ENCODE data around the gene PROCA1.

Gene PROCA1

DNA sequence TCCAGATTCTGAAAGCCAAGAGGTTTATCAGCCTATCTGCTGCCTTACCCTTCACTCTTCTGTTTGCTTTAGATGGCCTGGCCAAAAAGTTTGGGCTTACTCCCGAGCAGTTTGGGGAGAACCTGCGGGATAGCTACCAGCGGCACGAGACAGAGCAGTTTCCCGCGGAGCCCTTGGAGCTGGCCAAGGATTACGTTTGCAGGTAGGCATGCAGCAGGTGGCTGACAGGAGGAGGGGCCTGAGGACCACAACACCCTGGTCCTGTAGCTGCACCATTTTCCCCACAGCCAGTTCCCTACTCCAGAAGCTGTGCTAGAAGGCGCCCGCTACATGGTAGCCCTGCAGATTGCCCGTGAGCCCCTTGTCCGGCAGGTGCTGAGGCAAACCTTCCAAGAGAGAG lies 29.0 kb downstream of the PROCA1 start:
- DNase-seq (ENCODE audit: low read depth), result no peak
- H3K4me3 ChIP-seq (ENCODE audit: low read length), result no peak overlapping the region
- TF ChIP-seq, protein P1, sequence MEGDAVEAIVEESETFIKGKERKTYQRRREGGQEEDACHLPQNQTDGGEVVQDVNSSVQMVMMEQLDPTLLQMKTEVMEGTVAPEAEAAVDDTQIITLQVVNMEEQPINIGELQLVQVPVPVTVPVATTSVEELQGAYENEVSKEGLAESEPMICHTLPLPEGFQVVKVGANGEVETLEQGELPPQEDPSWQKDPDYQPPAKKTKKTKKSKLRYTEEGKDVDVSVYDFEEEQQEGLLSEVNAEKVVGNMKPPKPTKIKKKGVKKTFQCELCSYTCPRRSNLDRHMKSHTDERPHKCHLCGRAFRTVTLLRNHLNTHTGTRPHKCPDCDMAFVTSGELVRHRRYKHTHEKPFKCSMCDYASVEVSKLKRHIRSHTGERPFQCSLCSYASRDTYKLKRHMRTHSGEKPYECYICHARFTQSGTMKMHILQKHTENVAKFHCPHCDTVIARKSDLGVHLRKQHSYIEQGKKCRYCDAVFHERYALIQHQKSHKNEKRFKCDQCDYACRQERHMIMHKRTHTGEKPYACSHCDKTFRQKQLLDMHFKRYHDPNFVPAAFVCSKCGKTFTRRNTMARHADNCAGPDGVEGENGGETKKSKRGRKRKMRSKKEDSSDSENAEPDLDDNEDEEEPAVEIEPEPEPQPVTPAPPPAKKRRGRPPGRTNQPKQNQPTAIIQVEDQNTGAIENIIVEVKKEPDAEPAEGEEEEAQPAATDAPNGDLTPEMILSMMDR (IDR thresholded peaks at IDR 0.05; ENCODE audit: insufficient read depth, low read depth, low read length, missing control alignments), result no peak

DNA sequence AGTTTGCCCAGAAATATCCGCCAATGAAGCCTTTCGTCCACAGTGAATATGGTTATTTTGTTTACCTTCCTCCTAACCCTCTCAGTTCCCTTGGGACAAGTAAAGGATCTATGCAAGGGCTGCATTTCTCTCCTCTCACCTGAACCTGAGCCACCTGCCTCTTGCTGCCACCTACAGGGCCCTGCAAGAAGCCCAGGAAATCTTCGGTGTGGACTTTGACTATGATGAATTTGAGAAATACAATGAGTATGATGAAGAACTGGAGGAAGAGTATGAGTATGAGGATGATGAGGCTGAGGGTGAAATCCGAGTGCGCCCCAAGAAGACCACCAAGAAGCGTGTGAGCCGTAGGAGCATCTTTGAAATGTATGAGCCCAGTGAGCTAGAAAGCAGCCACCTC lies 35.7 kb downstream of the PROCA1 start:
- no peak overlapping the region for H3K4me3 ChIP-seq (ENCODE audit: low read length)
- TF ChIP-seq, protein P1 (IDR thresholded peaks at IDR 0.05; ENCODE audit: insufficient read depth, low read depth, low read length, missing control alignments), result peak; percentile 70
- DNase-seq (ENCODE audit: low read depth), result peak; percentile 54

DNA sequence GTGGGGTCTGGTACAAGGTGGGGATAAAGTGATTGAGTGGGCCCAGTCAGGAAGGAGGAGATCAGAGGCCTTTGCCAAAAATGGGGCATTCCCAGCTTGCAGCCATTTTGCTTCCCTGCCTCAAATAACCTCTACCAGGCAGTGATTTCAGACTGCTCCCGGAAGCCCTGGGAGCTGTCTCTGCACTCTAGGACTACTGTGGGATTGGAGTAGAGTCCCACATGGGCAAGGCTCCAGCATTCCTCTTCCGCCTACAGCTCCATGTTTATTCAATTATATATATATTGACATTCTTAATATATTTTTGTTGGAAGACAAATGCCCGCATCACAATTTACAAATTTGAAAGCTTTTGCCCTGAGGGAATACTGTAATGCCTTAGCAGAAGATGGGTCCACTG lies 36.2 kb downstream of the PROCA1 start:
- TF ChIP-seq, protein P1 (IDR thresholded peaks at IDR 0.05; ENCODE audit: insufficient read depth, low read depth, low read length, missing control alignments), result no peak
- no peak overlapping the region for H3K4me3 ChIP-seq (ENCODE audit: low read length)
- DNase-seq (ENCODE audit: low read depth), result no peak

DNA sequence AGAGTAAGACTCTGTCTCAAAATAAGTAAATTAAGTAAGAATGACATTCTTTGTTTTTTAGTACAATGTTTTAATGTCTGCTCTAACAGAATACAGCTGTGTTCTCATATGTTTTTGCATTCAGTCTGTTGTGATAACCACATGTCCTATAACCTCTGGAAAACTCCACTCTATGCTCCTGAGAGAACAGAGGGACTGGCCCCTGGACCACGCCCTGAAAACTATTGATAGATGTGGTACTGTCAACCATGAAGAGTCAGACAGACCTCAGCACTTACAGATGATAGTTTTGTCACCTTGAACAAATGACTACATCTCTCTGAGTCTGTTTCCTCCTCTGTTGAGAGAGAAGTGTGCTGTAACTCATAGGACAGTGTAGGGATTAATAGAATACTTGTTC lies 41.8 kb downstream of the PROCA1 start:
- TF ChIP-seq, protein P1 (IDR thresholded peaks at IDR 0.05; ENCODE audit: insufficient read depth, low read depth, low read length, missing control alignments), result no peak

DNA sequence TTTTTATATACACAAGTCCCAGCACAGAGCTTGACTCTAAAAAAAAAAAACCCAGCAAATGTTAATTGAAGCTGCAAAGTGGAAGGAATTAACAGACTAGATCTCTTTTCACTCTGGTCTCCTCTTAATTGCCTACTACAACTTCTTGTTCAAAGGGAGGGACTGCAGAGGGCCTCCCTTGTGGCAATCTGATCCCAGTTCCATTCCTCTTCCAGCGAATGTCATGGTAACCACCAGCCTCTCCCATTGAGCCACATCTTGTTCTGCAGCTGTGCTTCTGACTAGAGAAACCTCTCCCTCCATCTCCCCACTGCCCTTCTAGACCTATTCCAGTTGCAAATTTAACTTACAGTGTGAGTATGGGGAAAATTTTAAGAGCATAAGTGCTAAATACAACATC lies 43.8 kb downstream of the PROCA1 start:
- TF ChIP-seq, protein P1 (IDR thresholded peaks at IDR 0.05; ENCODE audit: insufficient read depth, low read depth, low read length, missing control alignments), result no peak
- no peak for DNase-seq (ENCODE audit: low read depth)
- no peak overlapping the region for H3K4me3 ChIP-seq (ENCODE audit: low read length)

More for the DNA sequence above, 41.8 kb downstream of the PROCA1 start:
- H3K4me3 ChIP-seq (ENCODE audit: low read length), result no peak overlapping the region
- DNase-seq (ENCODE audit: low read depth), result no peak

DNA sequence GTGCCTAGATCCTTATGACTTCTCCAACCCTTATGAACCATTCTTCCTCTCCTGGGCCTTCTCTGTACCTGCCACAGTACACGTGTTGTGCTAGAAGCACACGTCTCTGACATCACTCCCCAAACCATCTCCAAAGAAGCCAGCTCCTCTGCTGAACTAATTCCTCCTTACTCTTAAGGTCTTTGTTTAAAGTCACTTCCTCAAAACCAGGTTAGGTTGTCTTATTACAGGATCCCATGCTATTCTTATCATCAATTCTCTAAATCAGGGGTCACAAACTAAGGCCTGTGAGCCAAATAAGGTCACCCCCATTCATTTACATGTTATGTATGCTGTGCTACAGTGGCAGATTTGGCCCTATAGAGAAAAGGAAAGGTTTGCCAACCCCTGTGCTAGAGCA lies 45.7 kb downstream of the PROCA1 start:
- no peak for DNase-seq (ENCODE audit: low read depth)
- no peak overlapping the region for H3K4me3 ChIP-seq (ENCODE audit: low read length)
- TF ChIP-seq, protein P1 (IDR thresholded peaks at IDR 0.05; ENCODE audit: insufficient read depth, low read depth, low read length, missing control alignments), result no peak

DNA sequence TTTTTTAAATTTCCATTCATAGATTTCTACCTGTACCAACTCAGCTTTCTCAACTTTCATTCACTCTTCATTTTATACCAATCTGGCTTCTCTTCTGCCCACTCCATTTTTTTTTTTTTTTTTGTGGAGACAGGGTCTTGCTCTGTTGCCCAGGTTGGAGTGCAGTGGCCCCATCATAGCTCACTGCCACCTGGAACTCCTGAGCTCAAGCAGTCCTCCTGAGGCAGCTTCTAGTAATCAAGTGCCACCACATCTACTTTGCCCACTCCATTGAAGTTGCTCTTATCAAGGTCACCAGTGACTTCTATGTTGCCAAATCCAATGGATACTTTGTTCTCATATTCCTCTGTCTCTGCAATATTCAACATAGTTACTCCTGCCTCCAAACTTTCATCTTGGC lies 48.0 kb downstream of the PROCA1 start:
- no peak overlapping the region for H3K4me3 ChIP-seq (ENCODE audit: low read length)
- DNase-seq (ENCODE audit: low read depth), result no peak
- TF ChIP-seq, protein P1 (IDR thresholded peaks at IDR 0.05; ENCODE audit: insufficient read depth, low read depth, low read length, missing control alignments), result no peak
